Mucosa of descending colon (tissue), 3 donors: ENCODE results near the gene SOHLH2. TPM values are rescaled to one million over a fixed set of nuclear protein-coding genes. Genes with fewer than 3 reads are reported as not detected.

ENCODE experiments used
- ATAC-seq: fragments of 200-7000 bp; cut with Tn5 transposase; one replicate; pipeline ENCODE4 v1.9.1; 2020; ENCODE audit warnings: mild to moderate bottlenecking, moderate library complexity
- DNase-seq, 3 donors: peaks; one replicate each; pipeline ENCODE4 v3.0.0-alpha.2; 2020
- H3K36me3 ChIP-seq: fragments of 200-600 bp; one replicate; pipeline ENCODE4 v1.8.0; 2021; ENCODE audit warnings: low read depth, mild to moderate bottlenecking
- H3K4me1 ChIP-seq: fragments of 200-600 bp; one replicate; pipeline ENCODE4 v1.8.0; 2021; ENCODE audit warnings: low read depth, mild to moderate bottlenecking
- H3K4me3 ChIP-seq: fragments of 200-600 bp; one replicate; pipeline ENCODE4 v1.8.0; 2021; ENCODE audit warnings: mild to moderate bottlenecking
- H3K9me3 ChIP-seq: fragments of 200-600 bp; one replicate; pipeline ENCODE4 v1.8.0; 2021; ENCODE audit warnings: mild to moderate bottlenecking
- CTCF ChIP-seq: fragments of 200-600 bp; IDR thresholded peaks from one replicate; pipeline ENCODE4 v1.8.0; 2022; ENCODE audit warnings: antibody characterized with exemption, mild to moderate bottlenecking
- intact Hi-C, 2 donors: fragments of 100-400 bp; cut with DNase I in 1 of 2; cut with micrococcal nuclease in 1 of 2; formaldehyde crosslinking; loops; one replicate each; pipeline versions ENCODE4 v1.11.0 to v1.11.1; 2022; cut with DNase I, micrococcal nuclease
- total RNA-seq, 3 donors: library from RNA; stranded (reverse); fragmentation: NEBNext Ultra II Directional in 2 of 3; extraction: Animal tissue kit (Norgen Biotek cat#: 25700) in 2 of 3; gene quantifications; one replicate each; pipeline versions ENCODE4 v1.2.1 to v1.2.4, GENCODE V29; 2021 to 2023
- donor health status: DM: no; HTN: no; CAD: no; lungs with moderate emphysema.
- donor health status: DM: no; HTN: no; CAD: no.
- donor health status: DM: no; HTN: yes; CAD: no.

The SOHLH2 gene
- total RNA-seq, 3 donors from 2014 or later, result 0.20 to 2.2 (median 0.39) TPM

- no peak for ATAC-seq
Observed at GRCh38 chr13:36154567-36155291, 59.6 kb downstream of the SOHLH2 start.

GRCh38 chr13:36151591-36151990, 62.8 kb downstream of the SOHLH2 start:
- Histone ChIP-seq H3K4me3 (no peak overlapping the region), H3K4me1 (no peaks in the 10 kb centered on the region), H3K36me3 (no peaks in the 10 kb centered on the region), H3K9me3 (no peaks in the 10 kb centered on the region)
- ATAC-seq (no peak), DNase-seq (no peak)
- TF ChIP-seq CTCF, result no peak
- intact Hi-C loops, result no loop called here

More at GRCh38 chr13:36154567-36155291, 59.6 kb downstream of the SOHLH2 start:
- Histone ChIP-seq H3K4me1 (no peaks in the 10 kb centered on the region), H3K36me3 (no peaks in the 10 kb centered on the region), H3K4me3 (no peak overlapping the region), H3K9me3 (no peaks in the 10 kb centered on the region)
- TF ChIP-seq CTCF, result no peak
- intact Hi-C loops, result no loop called here
- DNase-seq, result no peak

GRCh38 chr13:36148446-36148845, 65.9 kb downstream of the SOHLH2 start:
- ATAC-seq (no peak), DNase-seq (no peak)
- TF ChIP-seq CTCF, result no peak
- Histone ChIP-seq H3K4me1 (no peaks in the 10 kb centered on the region), H3K36me3 (no peaks in the 10 kb centered on the region), H3K4me3 (no peak overlapping the region), H3K9me3 (no peaks in the 10 kb centered on the region)
- intact Hi-C loops, result no loop called here

- intact Hi-C loops, result no loop called here
- no peak for ATAC-seq
Observed at GRCh38 chr13:36147330-36147729, 67.0 kb downstream of the SOHLH2 start.

GRCh38 chr13:36146511-36147269, 67.7 kb downstream of the SOHLH2 start:
- H3K4me3 ChIP-seq, result no peak overlapping the region
- H3K36me3 ChIP-seq, result no peaks in the 10 kb centered on the region
- DNase-seq, result no peak
- ATAC-seq, result no peak
- intact Hi-C loops, result no loop called here
- no peaks in the 10 kb centered on the region for H3K4me1 ChIP-seq
- no peak for TF ChIP-seq CTCF
- no peaks in the 10 kb centered on the region for H3K9me3 ChIP-seq

More at GRCh38 chr13:36147330-36147729, 67.0 kb downstream of the SOHLH2 start:
- no peak for TF ChIP-seq CTCF
- Histone ChIP-seq H3K36me3 (no peaks in the 10 kb centered on the region), H3K4me3 (no peak overlapping the region), H3K4me1 (no peaks in the 10 kb centered on the region), H3K9me3 (no peaks in the 10 kb centered on the region)
- no peak for DNase-seq
